ENCODE measurements around the gene IER5L.

IER5L gene

GRCh38 chr9:129177791-129178567, at the start of gene IER5L:
IER5L (minus strand) TSS chr9:129178261; CDS start chr9:129178052, 209 bp downstream.
- in situ Hi-C loops (cut with HindIII; ENCODE audit: low pct_unique_long_range_greater_than_20kb, low sequenced_read_pairs): no loop called here
- peak; percentile 99 to 100 for DNase-seq (ENCODE audit: low read depth in 1 of 2, low spot score in 1 of 2)
- TF ChIP-seq JUND (IDR thresholded peaks at IDR 0.05; ENCODE audit: low read depth): no peak

- no peak for TF ChIP-seq JUND (IDR thresholded peaks at IDR 0.05; ENCODE audit: low read depth)
- in situ Hi-C loops (cut with HindIII; ENCODE audit: low pct_unique_long_range_greater_than_20kb, low sequenced_read_pairs): no loop called here
- DNase-seq (ENCODE audit: low read depth in 1 of 2, low spot score in 1 of 2): no peak
Measured at GRCh38 chr9:129227843-129228189, 49.8 kb upstream of the IER5L start.

- no peak for DNase-seq (ENCODE audit: low read depth in 1 of 2, low spot score in 1 of 2)
- no peak for TF ChIP-seq JUND (IDR thresholded peaks at IDR 0.05; ENCODE audit: low read depth)
- in situ Hi-C loops (cut with HindIII; ENCODE audit: low pct_unique_long_range_greater_than_20kb, low sequenced_read_pairs): no loop called here
Measured at GRCh38 chr9:129225815-129226214, 47.8 kb upstream of the IER5L start.

GRCh38 chr9:129225490-129225778, 47.4 kb upstream of the IER5L start:
- no peak for TF ChIP-seq JUND (IDR thresholded peaks at IDR 0.05; ENCODE audit: low read depth)
- DNase-seq (ENCODE audit: low read depth in 1 of 2, low spot score in 1 of 2): no peak
- in situ Hi-C loops (cut with HindIII; ENCODE audit: low pct_unique_long_range_greater_than_20kb, low sequenced_read_pairs): no loop called here

GRCh38 chr9:129224618-129225489, 46.8 kb upstream of the IER5L start:
- no peak for DNase-seq (ENCODE audit: low read depth in 1 of 2, low spot score in 1 of 2)
- TF ChIP-seq JUND (IDR thresholded peaks at IDR 0.05; ENCODE audit: low read depth): no peak
- in situ Hi-C loops (cut with HindIII; ENCODE audit: low pct_unique_long_range_greater_than_20kb, low sequenced_read_pairs): no loop called here

GRCh38 chr9:129223551-129224208, 45.6 kb upstream of the IER5L start:
- TF ChIP-seq JUND (IDR thresholded peaks at IDR 0.05; ENCODE audit: low read depth): no peak
- no peak for DNase-seq (ENCODE audit: low read depth in 1 of 2, low spot score in 1 of 2)
- in situ Hi-C loops (cut with HindIII; ENCODE audit: low pct_unique_long_range_greater_than_20kb, low sequenced_read_pairs): no loop called here

- no peak for DNase-seq (ENCODE audit: low read depth in 1 of 2, low spot score in 1 of 2)
- in situ Hi-C loops (cut with HindIII; ENCODE audit: low pct_unique_long_range_greater_than_20kb, low sequenced_read_pairs): no loop called here
Measured at GRCh38 chr9:129222819-129223218, 44.8 kb upstream of the IER5L start.

GRCh38 chr9:129221979-129222635, 44.0 kb upstream of the IER5L start:
- no peak for TF ChIP-seq JUND (IDR thresholded peaks at IDR 0.05; ENCODE audit: low read depth)
- DNase-seq (ENCODE audit: low read depth in 1 of 2, low spot score in 1 of 2): no peak
- in situ Hi-C loops (cut with HindIII; ENCODE audit: low pct_unique_long_range_greater_than_20kb, low sequenced_read_pairs): no loop called here

More at GRCh38 chr9:129222819-129223218, 44.8 kb upstream of the IER5L start:
- no peak for TF ChIP-seq JUND (IDR thresholded peaks at IDR 0.05; ENCODE audit: low read depth)

GRCh38 chr9:129221233-129221632, 43.2 kb upstream of the IER5L start:
- TF ChIP-seq JUND (IDR thresholded peaks at IDR 0.05; ENCODE audit: low read depth): no peak
- in situ Hi-C loops (cut with HindIII; ENCODE audit: low pct_unique_long_range_greater_than_20kb, low sequenced_read_pairs): no loop called here
- DNase-seq (ENCODE audit: low read depth in 1 of 2, low spot score in 1 of 2): no peak

GRCh38 chr9:129220771-129221170, 42.7 kb upstream of the IER5L start:
- no peak for DNase-seq (ENCODE audit: low read depth in 1 of 2, low spot score in 1 of 2)
- in situ Hi-C loops (cut with HindIII; ENCODE audit: low pct_unique_long_range_greater_than_20kb, low sequenced_read_pairs): no loop called here
- TF ChIP-seq JUND (IDR thresholded peaks at IDR 0.05; ENCODE audit: low read depth): no peak

GRCh38 chr9:129218918-129219317, 40.9 kb upstream of the IER5L start:
- TF ChIP-seq JUND (IDR thresholded peaks at IDR 0.05; ENCODE audit: low read depth): no peak
- in situ Hi-C loops (cut with HindIII; ENCODE audit: low pct_unique_long_range_greater_than_20kb, low sequenced_read_pairs): no loop called here
- DNase-seq (ENCODE audit: low read depth in 1 of 2, low spot score in 1 of 2): no peak

GRCh38 chr9:129218272-129218625, 40.2 kb upstream of the IER5L start:
- no peak for TF ChIP-seq JUND (IDR thresholded peaks at IDR 0.05; ENCODE audit: low read depth)
- in situ Hi-C loops (cut with HindIII; ENCODE audit: low pct_unique_long_range_greater_than_20kb, low sequenced_read_pairs): no loop called here
- no peak for DNase-seq (ENCODE audit: low read depth in 1 of 2, low spot score in 1 of 2)

All from T47D (cell line).